Liver (tissue), 3 donors: Measurements from ENCODE around the gene NCOA3.

Experiments
- ATF3 ChIP-seq: IDR thresholded peaks from 2 replicates; pipeline ENCODE4 v1.6.1; 2016; ENCODE audit warnings: antibody characterized with exemption
- CTCF ChIP-seq: fragments of 150-350 bp; IDR thresholded peaks from 2 replicates; pipeline ENCODE4 v1.5.1; 2017; ENCODE audit warnings: improper control_type of control experiment, low read depth, low read length; ENCODE audit not compliant: missing input control
- FOXA1 ChIP-seq: IDR thresholded peaks from 2 replicates; pipeline ENCODE4 v1.6.1; 2016; ENCODE audit warnings: antibody characterized with exemption
- GABPA ChIP-seq, 2 donors: IDR thresholded peaks in 1 of 2; conservative IDR thresholded peaks in 1 of 2; 2 replicates each; pipeline ENCODE4 v1.6.1; 2016; ENCODE audit warnings: antibody characterized with exemption in 2 of 2, mild to moderate bottlenecking in 1 of 2, moderate library complexity in 1 of 2
- HNF4A ChIP-seq, 2 donors: conservative IDR thresholded peaks; 2 replicates each; pipeline ENCODE4 v1.6.1; 2016; ENCODE audit warnings: antibody characterized with exemption in 2 of 2, mild to moderate bottlenecking in 2 of 2
- JUND ChIP-seq, 2 donors: IDR thresholded peaks; 2 replicates each; pipeline ENCODE4 v1.6.1; 2016; ENCODE audit warnings: antibody characterized with exemption in 2 of 2
- MAX ChIP-seq: IDR thresholded peaks from 2 replicates; pipeline ENCODE4 v1.6.1; 2016; ENCODE audit warnings: antibody characterized with exemption
- NR2F2 ChIP-seq: IDR thresholded peaks from 2 replicates; pipeline ENCODE4 v1.6.1; 2016; ENCODE audit warnings: antibody characterized with exemption
- RAD21 ChIP-seq, 2 donors: IDR thresholded peaks; 2 replicates each; pipeline ENCODE4 v1.6.1; 2016; ENCODE audit warnings: antibody characterized with exemption in 2 of 2, mild to moderate bottlenecking in 2 of 2
- REST ChIP-seq: IDR thresholded peaks from 2 replicates; pipeline ENCODE4 v1.6.1; 2016; ENCODE audit warnings: antibody characterized with exemption, mild to moderate bottlenecking
- SP1 ChIP-seq: IDR thresholded peaks from 2 replicates; pipeline ENCODE4 v1.6.1; 2018; ENCODE audit warnings: antibody characterized with exemption, mild to moderate bottlenecking
- TAF1 ChIP-seq: conservative IDR thresholded peaks from 2 replicates; pipeline ENCODE4 v1.6.1; 2016; ENCODE audit warnings: antibody characterized with exemption, mild to moderate bottlenecking
- YY1 ChIP-seq: IDR thresholded peaks from 2 replicates; pipeline ENCODE4 v1.6.1; 2016; ENCODE audit warnings: antibody characterized with exemption, mild to moderate bottlenecking
- ZBTB33 ChIP-seq: IDR thresholded peaks from 2 replicates; pipeline ENCODE4 v1.6.1; 2016; ENCODE audit warnings: antibody characterized with exemption
- donor health status: healthy.
- donor health status: healthy.

- TF ChIP-seq RAD21 (IDR thresholded peaks at IDR 0.05) (no peak), CTCF (no peak), GABPA (IDR thresholded peaks at IDR 0.05 in 1 of 2, conservative IDR thresholded peaks at IDR 0.05 in 1 of 2) (no peak), JUND (IDR thresholded peaks at IDR 0.05) (no peak), FOXA1 (no peak), ZBTB33 (no peak), NR2F2 (no peak), HNF4A (conservative IDR thresholded peaks at IDR 0.05) (no peak), MAX (no peak), REST (no peak), TAF1 (no peak), YY1 (no peak), SP1 (no peak), ATF3 (no peak)
Measured at GRCh38 chr20:47606414-47606982, 104.8 kb downstream of the NCOA3 start.
